Breast epithelium (tissue), 4 donors: ENCODE measurements around the gene FAM240A. TPM values are rescaled to one million over a fixed set of nuclear protein-coding genes. Genes with fewer than 3 reads are reported as not detected.

Source experiments
- DNase-seq, 2 donors: peaks; one replicate each; pipeline ENCODE4 v3.0.0-alpha.2; 2019; ENCODE audit warnings: low spot score in 2 of 2
- H3K27ac ChIP-seq, 2 donors: fragments of 200-600 bp; sonication (generic) in 1 of 2; one replicate each; pipeline ENCODE4 v1.5.1; 2016 to 2019; ENCODE audit warnings: mild to moderate bottlenecking in 1 of 2
- H3K27me3 ChIP-seq, 2 donors: fragments of 200-600 bp; sonication (generic) in 1 of 2; one replicate each; pipeline versions ENCODE4 v1.5.1 to v1.6.0; 2017 to 2019; ENCODE audit warnings: control low read depth in 1 of 2, mild to moderate bottlenecking in 1 of 2
- H3K36me3 ChIP-seq: fragments of 200-600 bp; one replicate; pipeline ENCODE4 v1.5.1; 2019
- H3K4me1 ChIP-seq, 2 donors: fragments of 200-600 bp; sonication (generic); one replicate each; pipeline ENCODE4 v1.5.1; 2016 to 2019; ENCODE audit warnings: control low read depth in 1 of 2
- H3K4me3 ChIP-seq, 3 donors: fragments of 200-600 bp; sonication (generic); 1 replicate in 2 of 3; 2 replicates in 1 of 3; pipeline ENCODE4 v1.5.1; 2016 to 2019; ENCODE audit warnings: mild to moderate bottlenecking in 3 of 3, moderate library complexity in 2 of 3
- H3K9me3 ChIP-seq, 2 donors: fragments of 200-600 bp; sonication (generic) in 1 of 2; one replicate each; pipeline ENCODE4 v1.5.1; 2016 to 2019; ENCODE audit warnings: control low read depth in 1 of 2
- POLR2A ChIP-seq: fragments of 450-650 bp; IDR thresholded peaks from one replicate; pipeline ENCODE4 v1.6.1; 2016; ENCODE audit warnings: antibody characterized with exemption, mild to moderate bottlenecking, moderate library complexity
- POLR2AphosphoS5 ChIP-seq, 3 donors: sonication (generic); formaldehyde crosslinking; IDR thresholded peaks; one replicate each; pipeline ENCODE4 v1.6.1; 2017; ENCODE audit warnings: antibody characterized with exemption in 3 of 3
- intact Hi-C: fragments of 100-400 bp; cut with DNase I; formaldehyde crosslinking; loops from one replicate; pipeline ENCODE4 v1.15.1; 2023; ENCODE audit warnings: low total_unique reads
- total RNA-seq, 3 donors: library from RNA; depleted of rRNA; stranded (reverse); fragments of >200 nt; gene quantifications; one replicate each; pipeline ENCODE4 v1.1.0, GENCODE V29; 2016
- TF ChIP-seq, protein P1 (sequence below), 3 donors: fragments of 450-650 bp; IDR thresholded peaks; one replicate each; pipeline ENCODE4 v1.5.1; 2016 to 2017; ENCODE audit warnings: antibody characterized with exemption in 3 of 3, mild to moderate bottlenecking in 3 of 3, moderate library complexity in 3 of 3

FAM240A gene
- total RNA-seq, 3 donors from 2014 or later: not detected

DNA sequence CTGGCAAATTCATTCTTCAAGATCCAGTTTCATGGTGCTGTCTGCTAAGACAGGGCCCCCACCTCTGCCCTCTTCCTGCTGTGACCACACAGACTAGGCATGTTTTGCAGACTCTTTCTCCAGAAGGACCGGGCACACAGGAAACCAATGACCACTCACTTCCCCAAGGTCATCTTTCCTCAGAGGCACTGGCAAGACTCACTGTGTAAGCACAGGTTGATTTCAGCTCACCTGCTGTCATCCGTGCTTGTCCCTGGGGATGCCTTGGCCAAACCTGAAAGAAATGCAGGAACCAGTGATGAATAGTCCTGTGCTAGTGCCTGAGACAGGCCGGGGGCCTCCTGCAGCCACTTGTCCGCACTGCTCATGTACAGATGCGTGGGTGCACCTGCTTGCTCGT lies 47.7 kb downstream of the FAM240A start:
- intact Hi-C loops: no loop called here
- H3K27me3 ChIP-seq: no peaks in the 10 kb centered on the region
- DNase-seq: no peak

DNA sequence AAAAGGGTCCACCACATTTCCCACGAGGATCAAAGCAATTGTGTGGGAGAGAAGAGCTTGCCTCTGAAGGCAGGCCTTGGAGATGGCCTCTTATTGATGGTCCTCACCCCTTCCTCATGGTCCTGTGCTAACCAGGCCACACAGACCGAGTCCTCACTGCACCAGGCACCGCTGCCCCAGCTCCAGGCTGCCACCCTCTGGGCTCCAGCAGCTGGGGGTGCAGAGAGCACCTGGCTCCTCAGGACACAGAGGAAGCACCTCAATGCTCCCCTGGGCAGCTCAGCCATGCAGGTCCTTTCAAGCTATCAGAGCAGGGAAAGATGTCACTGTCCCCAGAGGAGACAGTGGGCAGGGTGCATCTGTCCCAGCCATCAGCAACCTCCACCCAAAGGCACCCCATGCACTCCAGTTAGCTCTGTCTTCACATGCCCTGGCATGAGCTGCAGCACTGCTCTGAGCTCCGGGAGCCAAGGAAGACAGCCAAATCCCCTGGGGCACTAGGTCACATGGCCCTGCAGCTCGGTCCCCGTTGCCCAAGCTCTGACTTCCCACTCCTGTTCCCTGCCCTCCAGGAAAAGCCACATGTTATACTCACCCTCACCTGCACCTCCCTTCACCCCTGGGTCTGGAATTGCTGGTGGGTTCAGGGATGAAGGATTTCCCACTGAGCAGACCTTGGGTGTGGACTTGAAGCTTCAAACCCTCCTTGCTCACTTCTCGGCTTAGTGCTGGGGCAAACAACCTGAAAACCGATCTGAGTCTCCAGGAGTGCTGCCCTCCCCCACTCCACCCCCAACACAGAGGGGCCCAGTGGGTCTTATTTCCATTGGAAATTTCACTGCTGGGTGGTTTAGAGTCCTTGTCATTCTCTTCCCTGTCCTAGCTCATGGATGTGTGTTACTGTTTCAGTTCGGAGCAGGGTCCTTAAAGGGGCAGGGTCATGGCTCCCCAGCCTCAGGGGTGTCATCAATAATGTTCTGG lies 48.5 kb downstream of the FAM240A start:
- H3K9me3 ChIP-seq: no peaks in the 10 kb centered on the region

More for the DNA sequence above, 47.7 kb downstream of the FAM240A start:
- Histone ChIP-seq H3K9me3 (no peaks in the 10 kb centered on the region), H3K27ac (no peak overlapping the region), H3K4me3 (no peak overlapping the region), H3K4me1 (peaks cover 4 to 10% of the 10 kb centered on the region in 2 donors), H3K36me3 (no peaks in the 10 kb centered on the region)
- TF ChIP-seq, protein P1, sequence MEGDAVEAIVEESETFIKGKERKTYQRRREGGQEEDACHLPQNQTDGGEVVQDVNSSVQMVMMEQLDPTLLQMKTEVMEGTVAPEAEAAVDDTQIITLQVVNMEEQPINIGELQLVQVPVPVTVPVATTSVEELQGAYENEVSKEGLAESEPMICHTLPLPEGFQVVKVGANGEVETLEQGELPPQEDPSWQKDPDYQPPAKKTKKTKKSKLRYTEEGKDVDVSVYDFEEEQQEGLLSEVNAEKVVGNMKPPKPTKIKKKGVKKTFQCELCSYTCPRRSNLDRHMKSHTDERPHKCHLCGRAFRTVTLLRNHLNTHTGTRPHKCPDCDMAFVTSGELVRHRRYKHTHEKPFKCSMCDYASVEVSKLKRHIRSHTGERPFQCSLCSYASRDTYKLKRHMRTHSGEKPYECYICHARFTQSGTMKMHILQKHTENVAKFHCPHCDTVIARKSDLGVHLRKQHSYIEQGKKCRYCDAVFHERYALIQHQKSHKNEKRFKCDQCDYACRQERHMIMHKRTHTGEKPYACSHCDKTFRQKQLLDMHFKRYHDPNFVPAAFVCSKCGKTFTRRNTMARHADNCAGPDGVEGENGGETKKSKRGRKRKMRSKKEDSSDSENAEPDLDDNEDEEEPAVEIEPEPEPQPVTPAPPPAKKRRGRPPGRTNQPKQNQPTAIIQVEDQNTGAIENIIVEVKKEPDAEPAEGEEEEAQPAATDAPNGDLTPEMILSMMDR (IDR thresholded peaks at IDR 0.05): no peak
- TF ChIP-seq POLR2A (no peak), POLR2AphosphoS5 (IDR thresholded peaks at IDR 0.05) (no peak)

DNA sequence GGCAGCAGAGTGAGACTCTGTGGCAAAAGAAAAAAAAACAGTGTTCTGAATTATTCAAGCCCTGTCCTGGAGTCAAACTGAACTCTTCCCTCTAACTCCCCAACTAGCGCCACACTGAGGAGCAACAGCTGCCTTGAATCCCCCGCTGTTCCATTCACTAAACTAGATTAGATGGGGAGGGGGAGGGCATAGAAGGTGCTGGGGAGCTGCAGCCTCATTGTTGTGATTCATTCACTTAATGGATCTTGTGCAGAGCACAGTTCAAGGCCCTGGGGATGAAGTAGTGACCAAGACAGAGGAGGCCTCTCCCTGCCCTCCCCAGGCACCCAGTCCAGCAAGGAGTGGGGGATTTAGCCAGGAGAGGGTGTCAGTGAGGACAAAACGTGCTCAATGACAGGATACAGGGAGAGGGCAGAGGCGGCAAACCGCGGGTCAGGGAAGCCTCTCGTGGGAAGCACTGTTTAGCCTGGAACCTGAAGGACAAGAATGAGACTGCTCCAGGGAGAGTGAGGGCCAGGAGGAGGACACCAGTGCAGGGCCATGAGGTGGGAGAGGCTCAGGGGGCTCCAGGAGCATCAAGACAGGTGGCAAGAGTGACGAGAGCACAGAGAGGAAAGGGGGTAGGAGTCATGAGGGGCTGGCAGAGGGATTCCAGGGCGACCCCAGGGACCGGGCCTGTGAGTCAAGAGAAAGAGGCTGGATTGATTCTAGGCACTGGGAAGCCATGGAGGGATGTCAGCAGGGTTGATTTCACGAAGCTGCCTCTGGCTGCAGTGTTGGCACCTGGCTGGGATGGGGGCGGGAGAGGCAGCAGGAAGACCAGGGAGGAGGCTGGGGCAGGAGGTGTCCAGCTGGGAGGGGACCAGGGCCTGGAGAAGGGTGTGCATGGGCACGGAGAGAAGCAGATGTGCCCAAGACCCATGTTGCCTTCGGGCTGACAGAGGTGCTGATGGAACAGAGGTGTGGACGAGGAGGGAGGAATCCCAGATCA lies 49.7 kb downstream of the FAM240A start:
- Histone ChIP-seq H3K4me3 (no peak overlapping the region), H3K27me3 (no peaks in the 10 kb centered on the region), H3K4me1 (peaks cover 4 to 10% of the 10 kb centered on the region in 2 donors), H3K27ac (no peak overlapping the region), H3K9me3 (no peaks in the 10 kb centered on the region), H3K36me3 (no peaks in the 10 kb centered on the region)
- no peak for DNase-seq
- intact Hi-C loops: no loop called here
- TF ChIP-seq POLR2AphosphoS5 (IDR thresholded peaks at IDR 0.05): no peak
- TF ChIP-seq, protein P1 (IDR thresholded peaks at IDR 0.05): no peak
- no peak for TF ChIP-seq POLR2A

More for the DNA sequence above, 48.5 kb downstream of the FAM240A start:
- peak in 1 of 2 donors; percentile 53 for DNase-seq
- TF ChIP-seq POLR2A: no peak
- Histone ChIP-seq H3K4me1 (peaks cover 4 to 10% of the 10 kb centered on the region in 2 donors), H3K4me3 (no peak overlapping the region), H3K27me3 (no peaks in the 10 kb centered on the region), H3K27ac (no peak overlapping the region), H3K36me3 (no peaks in the 10 kb centered on the region)
- intact Hi-C loops: no loop called here

DNA sequence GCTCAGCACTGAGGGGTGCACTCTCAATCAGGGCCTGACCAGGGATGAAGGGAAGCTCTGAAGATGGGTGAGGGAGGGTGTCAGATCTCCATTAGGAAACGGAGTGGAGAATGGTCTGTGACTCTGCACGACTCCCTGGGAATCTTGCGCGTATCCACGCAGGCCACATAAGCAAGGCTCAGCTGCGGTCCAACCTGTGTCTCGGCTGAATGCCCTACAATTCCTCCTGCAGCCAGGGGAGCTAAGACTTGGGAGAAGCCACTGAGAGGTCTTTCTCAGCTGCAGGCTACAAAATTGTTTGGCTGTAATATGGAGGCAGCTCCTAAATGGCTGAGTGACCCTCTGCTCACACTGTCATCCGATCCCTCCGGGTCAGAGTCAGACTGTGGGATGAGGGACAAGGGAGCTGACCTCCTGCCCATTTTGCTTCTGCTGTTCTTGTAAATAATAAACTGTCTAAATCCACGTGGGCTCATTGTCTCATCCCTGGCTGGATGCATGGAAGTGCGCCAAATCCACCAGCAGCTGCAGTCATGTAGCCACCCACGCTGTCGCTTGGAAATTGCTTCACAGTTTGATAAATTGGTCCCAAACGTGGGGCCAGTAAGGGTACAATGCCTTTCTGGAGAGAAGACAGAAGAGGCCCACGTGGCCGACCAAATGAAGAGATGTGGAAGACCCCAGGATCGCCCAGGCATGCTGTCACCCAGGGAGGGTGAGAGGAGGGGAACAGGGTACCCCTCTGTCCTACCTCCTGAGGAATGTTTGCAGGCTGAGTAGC lies 50.6 kb downstream of the FAM240A start:
- Histone ChIP-seq H3K27me3 (no peaks in the 10 kb centered on the region), H3K4me1 (peaks cover 4 to 10% of the 10 kb centered on the region in 2 donors), H3K36me3 (no peaks in the 10 kb centered on the region), H3K9me3 (no peaks in the 10 kb centered on the region), H3K27ac (no peak overlapping the region), H3K4me3 (no peak overlapping the region)
- peak in 1 of 2 donors; percentile 33 for DNase-seq
- intact Hi-C loops: no loop called here
- no peak for TF ChIP-seq POLR2AphosphoS5 (IDR thresholded peaks at IDR 0.05)
- TF ChIP-seq, protein P1 (IDR thresholded peaks at IDR 0.05): no peak
- no peak for TF ChIP-seq POLR2A
